Astrocyte of the spinal cord (primary cell): ENCODE data around the gene UBA1.

ENCODE experiments used
- DNase-seq: peaks from one replicate; pipeline ENCODE4 v3.0.0; 2011; ENCODE audit warnings: low read depth, low spot score
- H3K4me3 ChIP-seq: 2 replicates; pipeline ENCODE4 v1.5.1; 2011; ENCODE audit warnings: low read depth, mild to moderate bottlenecking, low read length, moderate library complexity
- CTCF ChIP-seq: IDR thresholded peaks from 2 replicates; pipeline ENCODE4 v1.5.1; 2012; ENCODE audit warnings: low read depth, mild to moderate bottlenecking, low read length, inconsistent platforms
- in situ Hi-C: cut with HindIII; loops from 2 replicates; pipeline ENCODE4 v1.10.0; 2017; ENCODE audit warnings: low sequenced_read_pairs

UBA1 gene

GRCh38 chrX:47216393-47216925 lies 22.8 kb downstream of the UBA1 start:
- no peak for DNase-seq
- no peak for TF ChIP-seq CTCF
- no peak overlapping the region for H3K4me3 ChIP-seq
- in situ Hi-C loops = no loop called here

- DNase-seq = no peak
- TF ChIP-seq CTCF = no peak
Observed at GRCh38 chrX:47217121-47217851, 23.7 kb downstream of the UBA1 start.

GRCh38 chrX:47217852-47218279 lies 24.2 kb downstream of the UBA1 start:
- peak overlapping the region; percentile 71 for H3K4me3 ChIP-seq
- no peak for TF ChIP-seq CTCF
- in situ Hi-C loops = no loop called here
- peak; percentile 100 for DNase-seq

More at GRCh38 chrX:47217121-47217851, 23.7 kb downstream of the UBA1 start:
- in situ Hi-C loops = no loop called here
- peak overlapping the region; percentile 17 for H3K4me3 ChIP-seq

GRCh38 chrX:47218280-47218919 lies 24.8 kb downstream of the UBA1 start, which contains the start of gene CDK16:
Gene CDK16 (plus strand): TSS chrX:47218681. CDS start chrX:47223558, 4,877 bp downstream.
- peak within 1 kb of the TSS; percentile 71 for H3K4me3 ChIP-seq
- TF ChIP-seq CTCF = no peak
- in situ Hi-C loops = no loop called here
- DNase-seq = peak; percentile 91

- no peak for DNase-seq
- TF ChIP-seq CTCF = no peak
- in situ Hi-C loops = no loop called here
- peak overlapping the region; percentile 71 for H3K4me3 ChIP-seq
Observed at GRCh38 chrX:47218920-47219815, 25.5 kb downstream of the UBA1 start.

- no peak for TF ChIP-seq CTCF
- in situ Hi-C loops = no loop called here
- no peak overlapping the region for H3K4me3 ChIP-seq
- DNase-seq = no peak
Observed at GRCh38 chrX:47221756-47222155, 28.1 kb downstream of the UBA1 start.
